ENCODE data around the gene HIPK2. TPM values are rescaled to one million over a fixed set of nuclear protein-coding genes. Genes with fewer than 3 reads are reported as not detected.

HIPK2 gene
- polyA plus RNA-seq, 1 donor (not counting 4 experiments of a cell fraction or from before 2014, with no cell fraction given), result 5.8 TPM

DNA sequence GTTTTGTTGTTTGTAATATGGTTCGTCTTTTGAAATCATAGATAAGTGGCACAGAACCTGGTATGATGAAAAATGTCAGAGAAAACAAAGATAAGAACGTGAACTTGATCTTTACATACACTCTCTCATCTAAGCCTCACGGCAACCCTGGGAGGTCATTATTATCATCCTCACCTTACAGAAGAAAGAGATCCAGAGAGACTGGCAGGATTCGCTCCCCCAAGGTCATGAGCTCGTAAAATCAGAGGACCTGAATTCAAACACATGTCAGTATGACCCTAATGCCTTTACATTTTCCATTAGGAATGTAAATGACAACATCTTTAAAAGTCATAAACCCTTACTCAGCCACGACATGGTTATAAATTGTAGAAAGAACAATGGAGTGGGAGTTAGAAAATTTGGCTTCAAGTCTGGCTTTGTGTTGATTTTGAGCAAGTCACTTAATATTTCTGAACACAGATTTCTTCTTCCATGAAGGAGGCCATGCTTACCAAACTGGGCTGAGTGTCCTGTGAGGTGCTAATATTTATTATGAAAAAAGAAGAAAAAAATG lies 35.9 kb downstream of the HIPK2 start:
- dilution Hi-C loops (cut with MboI; ENCODE audit: extremely low pct_ligation_motif_present, low sequenced_read_pairs), result no loop called here
- Histone ChIP-seq H3K4me2 (ENCODE audit: control insufficient read depth, extremely low read depth, insufficient read depth, low read depth, low read length) (no peak overlapping the region), H3K27ac (ENCODE audit: control insufficient read depth, insufficient read depth, low read length) (no peak overlapping the region), H3K36me3 (ENCODE audit: control insufficient read depth in 2 of 2, extremely low read depth in 1 of 2, insufficient read depth in 2 of 2, low read length in 2 of 2) (peaks cover 0 to 5% of the 10 kb centered on the region in 2 experiments), H2AFZ (ENCODE audit: control insufficient read depth, low read length) (no peak overlapping the region), H3K9me1 (ENCODE audit: control insufficient read depth, extremely low read depth, insufficient read depth, low read length) (peaks cover 3% of the 10 kb centered on the region), H3K4me1 (ENCODE audit: control insufficient read depth, extremely low read depth, insufficient read depth, low read length) (peaks cover 20% of the 10 kb centered on the region), H3K79me2 (ENCODE audit: control insufficient read depth, insufficient read depth, low read length) (peaks cover 72% of the 10 kb centered on the region), H3K9ac (ENCODE audit: control insufficient read depth, extremely low read depth, insufficient read depth, low read length) (no peak overlapping the region), H3K27me3 (ENCODE audit: control insufficient read depth, extremely low read depth, insufficient read depth, low read length) (no peaks in the 10 kb centered on the region), H3K9me3 (ENCODE audit: control insufficient read depth, low read depth, low read length) (no peaks in the 10 kb centered on the region), H3K4me3 (ENCODE audit: control insufficient read depth in 2 of 3, extremely low read depth in 1 of 3, insufficient read depth in 2 of 3, low read depth in 1 of 3, low read length in 3 of 3) (no peak overlapping the region), H4K20me1 (ENCODE audit: control insufficient read depth, extremely low read depth, insufficient read depth, low read length) (peaks cover 5% of the 10 kb centered on the region)
- FAIRE-seq (no peak), DNase-seq (ENCODE audit: low read depth, low spot score) (no peak)
- TF ChIP-seq CTCF (optimal IDR thresholded peaks at IDR 0.05 in 1 of 3, IDR thresholded peaks at IDR 0.05 in 1 of 3, conservative IDR thresholded peaks at IDR 0.05 in 1 of 3; ENCODE audit: extremely low read depth in 1 of 3, insufficient read depth in 2 of 3, low read length in 3 of 3) (no peak), EZH2 (IDR thresholded peaks at IDR 0.05; ENCODE audit: low read length) (no peak)

DNA sequence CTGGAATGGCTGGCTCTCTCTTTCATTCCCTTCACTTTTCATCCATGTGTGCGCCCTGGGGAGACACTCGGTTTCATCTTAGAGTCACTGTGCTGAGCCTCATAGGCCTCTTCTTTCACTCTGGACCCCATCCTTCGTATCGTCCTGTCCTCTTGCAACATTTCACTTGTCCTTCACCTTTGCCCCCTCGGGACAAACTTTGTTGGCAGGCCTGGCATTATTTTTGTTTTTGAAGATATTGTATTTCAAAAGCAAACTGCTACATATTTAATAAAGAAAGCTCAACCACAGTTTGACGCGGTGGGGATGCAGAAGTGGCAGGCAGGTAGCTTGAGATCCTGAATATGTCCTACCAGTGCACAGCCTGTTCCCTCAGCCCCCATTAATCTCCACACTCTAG lies 36.6 kb downstream of the HIPK2 start:
- Histone ChIP-seq H3K79me2 (ENCODE audit: control insufficient read depth, insufficient read depth, low read length) (peaks cover 72% of the 10 kb centered on the region), H3K36me3 (ENCODE audit: control insufficient read depth in 2 of 2, extremely low read depth in 1 of 2, insufficient read depth in 2 of 2, low read length in 2 of 2) (peaks cover 3 to 5% of the 10 kb centered on the region in 2 experiments), H3K4me1 (ENCODE audit: control insufficient read depth, extremely low read depth, insufficient read depth, low read length) (peaks cover 20% of the 10 kb centered on the region), H3K9me1 (ENCODE audit: control insufficient read depth, extremely low read depth, insufficient read depth, low read length) (peaks cover 3% of the 10 kb centered on the region), H3K27me3 (ENCODE audit: control insufficient read depth, extremely low read depth, insufficient read depth, low read length) (no peaks in the 10 kb centered on the region), H3K4me3 (ENCODE audit: control insufficient read depth in 2 of 3, extremely low read depth in 1 of 3, insufficient read depth in 2 of 3, low read depth in 1 of 3, low read length in 3 of 3) (no peak overlapping the region), H3K9ac (ENCODE audit: control insufficient read depth, extremely low read depth, insufficient read depth, low read length) (no peak overlapping the region), H3K9me3 (ENCODE audit: control insufficient read depth, low read depth, low read length) (no peaks in the 10 kb centered on the region), H3K4me2 (ENCODE audit: control insufficient read depth, extremely low read depth, insufficient read depth, low read depth, low read length) (no peak overlapping the region), H4K20me1 (ENCODE audit: control insufficient read depth, extremely low read depth, insufficient read depth, low read length) (peaks cover 5% of the 10 kb centered on the region), H2AFZ (ENCODE audit: control insufficient read depth, low read length) (no peak overlapping the region), H3K27ac (ENCODE audit: control insufficient read depth, insufficient read depth, low read length) (no peak overlapping the region)
- DNase-seq (ENCODE audit: low read depth, low spot score) (no peak), FAIRE-seq (no peak)
- TF ChIP-seq EZH2 (IDR thresholded peaks at IDR 0.05; ENCODE audit: low read length), result no peak
- no peak for TF ChIP-seq CTCF (optimal IDR thresholded peaks at IDR 0.05 in 1 of 3, IDR thresholded peaks at IDR 0.05 in 1 of 3, conservative IDR thresholded peaks at IDR 0.05 in 1 of 3; ENCODE audit: extremely low read depth in 1 of 3, insufficient read depth in 2 of 3, low read length in 3 of 3)
- dilution Hi-C loops (cut with MboI; ENCODE audit: extremely low pct_ligation_motif_present, low sequenced_read_pairs), result no loop called here
